H1 (cell line): ENCODE measurements around the gene LRIG2. TPM values are rescaled to one million over a fixed set of nuclear protein-coding genes. Genes with fewer than 3 reads are reported as not detected.

Experiments
- CTCF ChIA-PET: fragments of 300-600 bp; sonication (Branson Sonifier 250); formaldehyde crosslinking; loops from one replicate; lab custom pipeline; 2021; ENCODE audit not compliant: partially characterized antibody; lab: Charles Lee
- POLR2A ChIA-PET: fragments of 300-600 bp; sonication (Branson Sonifier 250); formaldehyde crosslinking; loops from one replicate; lab custom pipeline; 2021; ENCODE audit warnings: inconsistent platforms; ENCODE audit not compliant: partially characterized antibody; lab: Charles Lee
- DNase-seq, 2 experiments: peaks; one replicate each; pipeline versions ENCODE4 v3.0.0 to v3.0.0-alpha.2; 2010 to 2022; ENCODE audit warnings: low spot score in 2 of 2, low read depth in 1 of 2, mixed read lengths in 1 of 2
- FAIRE-seq: peaks from 2 replicates; lab custom pipeline; 2011; peaks lifted over from hg19 to GRCh38; lab: Jason Lieb, UNC
- H2AFZ ChIP-seq: 2 replicates; pipeline ENCODE4 v1.8.1; 2012; ENCODE audit warnings: low read length, inconsistent platforms
- H2AK5ac ChIP-seq: 2 replicates; pipeline ENCODE4 v1.6.1; 2013; ENCODE audit warnings: low read depth, low read length
- H2BK120ac ChIP-seq: replicated peaks from 2 replicates; pipeline ENCODE3; 2013; ENCODE audit warnings: low read depth, low read length, inconsistent platforms
- H2BK12ac ChIP-seq: 2 replicates; pipeline ENCODE4 v1.6.1; 2013; ENCODE audit warnings: low read depth, low read length
- H2BK15ac ChIP-seq: 2 replicates; pipeline ENCODE4 v1.6.1; 2013; ENCODE audit warnings: low read length
- H2BK20ac ChIP-seq: 2 replicates; pipeline ENCODE4 v1.6.1; 2013; ENCODE audit warnings: low read length
- H2BK5ac ChIP-seq: 2 replicates; pipeline ENCODE4 v1.6.1; 2013; ENCODE audit warnings: low read depth, low read length
- H3K14ac ChIP-seq: 2 replicates; pipeline ENCODE4 v1.6.1; 2013; ENCODE audit warnings: inconsistent platforms; ENCODE audit not compliant: insufficient read length
- H3K18ac ChIP-seq: 2 replicates; pipeline ENCODE4 v1.6.1; 2013; ENCODE audit warnings: low read length; ENCODE audit errors: extremely low read depth
- H3K23ac ChIP-seq: 2 replicates; pipeline ENCODE4 v1.6.1; 2013; ENCODE audit warnings: inconsistent platforms; ENCODE audit not compliant: insufficient read length
- H3K23me2 ChIP-seq: 2 replicates; pipeline ENCODE4 v1.6.1; 2013; ENCODE audit warnings: low read depth, low read length
- H3K27ac ChIP-seq: 2 replicates; pipeline ENCODE4 v1.6.1; 2011; ENCODE audit warnings: low read depth, low read length, inconsistent platforms
- H3K27me3 ChIP-seq, 4 experiments: replicated peaks in 1 of 4; 1 replicate in 1 of 4; 2 replicates in 3 of 4; pipeline versions ENCODE4 v1.6.1 to v1.8.1; 2011 to 2013; ENCODE audit warnings: low read length in 3 of 4, mild to moderate bottlenecking in 3 of 4, inconsistent platforms in 2 of 4, mixed read lengths in 2 of 4, moderate library complexity in 1 of 4; ENCODE audit not compliant: control insufficient read depth in 3 of 4, insufficient read depth in 3 of 4; ENCODE audit errors: extremely low read depth in 1 of 4
- H3K36me3 ChIP-seq, 4 experiments: 2 replicates each; pipeline versions ENCODE4 v1.6.1 to v1.8.1; 2011 to 2013; ENCODE audit warnings: mild to moderate bottlenecking in 4 of 4, low read length in 3 of 4, moderate library complexity in 2 of 4, control low read depth in 1 of 4, inconsistent platforms in 1 of 4; ENCODE audit not compliant: insufficient read depth in 4 of 4, control insufficient read depth in 2 of 4
- H3K4ac ChIP-seq: replicated peaks from 2 replicates; pipeline ENCODE3; 2013; ENCODE audit warnings: low read length, low read depth, mixed read lengths, inconsistent platforms; ENCODE audit not compliant: insufficient read length
- H3K4me1 ChIP-seq, 4 experiments: replicated peaks in 1 of 4; 1 replicate in 1 of 4; 2 replicates in 3 of 4; pipeline versions ENCODE4 v1.6.1 to v1.8.1; 2011 to 2013; ENCODE audit warnings: low read length in 3 of 4, inconsistent platforms in 2 of 4, mixed read lengths in 1 of 4; ENCODE audit not compliant: insufficient read depth in 4 of 4, control insufficient read depth in 3 of 4
- H3K4me2 ChIP-seq, 2 experiments: 2 replicates each; pipeline versions ENCODE4 v1.6.1 to v1.8.1; 2011 to 2013; ENCODE audit warnings: low read depth in 2 of 2, low read length in 2 of 2, control low read depth in 1 of 2, inconsistent platforms in 1 of 2, mild to moderate bottlenecking in 1 of 2; ENCODE audit not compliant: insufficient read depth in 1 of 2
- H3K4me3 ChIP-seq, 4 experiments: fragments of 200-600, 300-600 bp in 1 of 4; sonication (generic), shearing (Covaris generic), sonication (Bioruptor Twin) in 1 of 4; 2 replicates each; pipeline versions ENCODE4 v1.5.1 to v1.8.1; 2011 to 2016; ENCODE audit warnings: low read length in 4 of 4, low read depth in 3 of 4, control low read depth in 2 of 4, inconsistent platforms in 2 of 4, mild to moderate bottlenecking in 2 of 4, mixed read lengths in 1 of 4, moderate library complexity in 1 of 4; ENCODE audit not compliant: insufficient read depth in 2 of 4; ENCODE audit errors: extremely low read depth in 1 of 4
- H3K56ac ChIP-seq: replicated peaks from 2 replicates; pipeline ENCODE3; 2013; ENCODE audit warnings: low read depth, mild to moderate bottlenecking, mixed read lengths, low read length, inconsistent platforms; ENCODE audit not compliant: insufficient read length
- H3K79me1 ChIP-seq: 2 replicates; pipeline ENCODE4 v1.6.1; 2013; ENCODE audit warnings: low read depth, low read length, control low read depth
- H3K79me2 ChIP-seq, 2 experiments: 2 replicates each; pipeline versions ENCODE4 v1.6.1 to v1.8.1; 2012 to 2013; ENCODE audit warnings: low read length in 2 of 2, mild to moderate bottlenecking in 2 of 2, inconsistent platforms in 1 of 2; ENCODE audit not compliant: insufficient read depth in 2 of 2, control insufficient read depth in 1 of 2
- H3K9ac ChIP-seq, 4 experiments: replicated peaks in 1 of 4; 1 replicate in 1 of 4; 2 replicates in 3 of 4; pipeline versions ENCODE4 v1.6.1 to v1.8.1; 2011 to 2013; ENCODE audit warnings: low read depth in 3 of 4, low read length in 3 of 4, control low read depth in 2 of 4, mild to moderate bottlenecking in 2 of 4, moderate library complexity in 2 of 4, inconsistent platforms in 1 of 4; ENCODE audit errors: extremely low read depth in 1 of 4
- H3K9me3 ChIP-seq, 2 experiments: 2 replicates each; pipeline versions ENCODE4 v1.6.1 to v1.8.1; 2012 to 2013; ENCODE audit warnings: mild to moderate bottlenecking in 2 of 2, moderate library complexity in 2 of 2, control low read depth in 1 of 2, inconsistent platforms in 1 of 2, low read depth in 1 of 2, low read length in 1 of 2, mixed read lengths in 1 of 2; ENCODE audit not compliant: insufficient read depth in 2 of 2
- H4K20me1 ChIP-seq, 2 experiments: replicated peaks in 1 of 2; 2 replicates each; pipeline versions ENCODE3 to v1.8.1; 2011 to 2013; ENCODE audit warnings: inconsistent platforms in 2 of 2, low read length in 2 of 2, mild to moderate bottlenecking in 1 of 2; ENCODE audit not compliant: insufficient read depth in 2 of 2, control insufficient read depth in 1 of 2
- H4K5ac ChIP-seq: 2 replicates; pipeline ENCODE4 v1.6.1; 2013; ENCODE audit warnings: low read length, low read depth, mixed read lengths, inconsistent platforms; ENCODE audit not compliant: insufficient read length
- H4K8ac ChIP-seq: 2 replicates; pipeline ENCODE4 v1.8.0; 2013; ENCODE audit warnings: mild to moderate bottlenecking, moderate library complexity, low read length, inconsistent platforms; ENCODE audit not compliant: insufficient read depth; ENCODE audit errors: extremely low read depth
- H4K91ac ChIP-seq: replicated peaks from 2 replicates; pipeline ENCODE3; 2013; ENCODE audit warnings: low read length, mixed read lengths, inconsistent platforms; ENCODE audit not compliant: insufficient read length
- BACH1 ChIP-seq: IDR thresholded peaks from 2 replicates; pipeline ENCODE4 v1.6.1; 2012; ENCODE audit warnings: low read length, improper control_type of control experiment
- CBX5 ChIP-seq: fragments of 300-800, 300-1000 bp; sonication (generic); IDR thresholded peaks from 2 replicates; pipeline ENCODE4 v1.7.1; 2016; ENCODE audit warnings: antibody characterized with exemption, low read length, low read depth
- CTBP2 ChIP-seq: IDR thresholded peaks from 2 replicates; pipeline ENCODE4 v1.7.0; 2011; ENCODE audit warnings: borderline replicate concordance, mild to moderate bottlenecking, moderate library complexity, mixed read lengths, low read length; ENCODE audit not compliant: insufficient read depth, insufficient read length
- EGR1 ChIP-seq: IDR thresholded peaks from 2 replicates; pipeline ENCODE4 v1.6.1; 2011; ENCODE audit warnings: low read depth, low read length, borderline replicate concordance
- KDM5A ChIP-seq: fragments of 200-600 bp; IDR thresholded peaks from 2 replicates; pipeline ENCODE4 v1.7.1; 2012; ENCODE audit warnings: mild to moderate bottlenecking, low read length, inconsistent platforms, mixed read lengths
- SAP30 ChIP-seq: fragments of 300-600 bp; sonication (generic); IDR thresholded peaks from 2 replicates; pipeline ENCODE4 v1.7.1; 2012; ENCODE audit warnings: low read length, moderate library complexity, mild to moderate bottlenecking, inconsistent platforms; ENCODE audit not compliant: insufficient read depth, insufficient replicate concordance
- SIRT6 ChIP-seq: IDR thresholded peaks from one replicate; pipeline ENCODE4 v1.7.1; 2012; ENCODE audit warnings: low read length, inconsistent platforms
- SUZ12 ChIP-seq: fragments of 200-600 bp; sonication (generic); IDR thresholded peaks from 2 replicates; pipeline ENCODE4 v1.6.1; 2012; ENCODE audit warnings: mild to moderate bottlenecking, inconsistent platforms, low read length, moderate library complexity, mixed read lengths
- TAF7 ChIP-seq: optimal IDR thresholded peaks from 2 replicates; pipeline ENCODE3; 2011; ENCODE audit warnings: low read depth, mild to moderate bottlenecking, inconsistent platforms, low read length, moderate library complexity, borderline replicate concordance
- WGBS, 2 experiments: shearing (Covaris generic) in 1 of 2; methylation state at CpG; one replicate each; pipeline versions ENCODE4 v1.1.6 to v1.1.7; 2013 to 2015; ENCODE audit warnings: low lambda C conversion rate in 2 of 2, mixed read lengths in 2 of 2, inconsistent platforms in 1 of 2, low coverage in 1 of 2, missing lambda C conversion rate in 1 of 2; ENCODE audit not compliant: insufficient replicate concordance in 2 of 2, insufficient coverage in 1 of 2, insufficient read length in 1 of 2; ENCODE audit errors: extremely low coverage in 1 of 2, missing lambda C conversion rate in 1 of 2; 5-methylcytosine and 5-hydroxymethylcytosine counted together
- polyA plus RNA-seq, 7 experiments: library from polyadenylated mRNA; depleted of rRNA in 3 of 7; stranded (reverse) in 5 of 7; unstranded in 2 of 7; fragments of >200 nt in 5 of 7; fragments of 200-250 nt in 2 of 7; gene quantifications; 1 replicate in 5 of 7; 2 replicates in 1 of 7; 4 replicates in 1 of 7; pipeline versions ENCODE4 v1.2.1 to v1.2.3, GENCODE V29; 2011 to 2013; ENCODE audit warnings: missing spikeins in 2 of 7, mixed read lengths in 2 of 7
- total RNA-seq: library from RNA; stranded (reverse); fragmentation: NEBNext Ultra II Directional; extraction: Animal tissue kit (Norgen Biotek cat#: 25700); gene quantifications from 2 replicates; pipeline ENCODE4 v1.2.1, GENCODE V29; 2021

The LRIG2 gene
- total and polyA plus RNA-seq, 2 of the 8 experiments (the other 6 are each of a cell fraction or from before 2014, with no cell fraction given) = 16.2 to 20.9 TPM

DNA sequence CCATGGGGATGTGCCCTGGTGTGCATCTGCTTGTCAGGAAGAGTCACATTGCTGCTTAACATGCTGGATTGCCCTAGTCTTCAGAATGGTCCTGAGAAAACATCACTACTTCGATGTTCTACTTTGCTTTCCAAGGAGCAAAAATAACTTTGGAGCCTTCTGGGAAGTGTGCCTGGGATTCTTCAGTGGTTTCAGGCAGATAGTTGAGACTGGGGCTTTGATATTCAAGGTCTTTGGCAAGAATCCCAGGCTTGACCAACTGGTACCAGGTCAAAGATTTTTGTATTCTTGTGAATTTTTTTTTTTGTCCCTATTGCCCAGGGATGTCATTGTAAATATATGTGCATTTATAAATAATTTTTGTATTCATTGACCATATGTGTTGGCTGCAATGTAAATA, 51.4 kb downstream of the LRIG2 start:
- no peaks in the 10 kb centered on the region for H3K79me1 ChIP-seq
- no peak overlapping the region for H2BK120ac ChIP-seq
- no peak overlapping the region for H3K23ac ChIP-seq
- TF ChIP-seq EGR1 (no peak), TAF7 (no peak), KDM5A (no peak), SUZ12 (no peak), SAP30 (no peak), SIRT6 (no peak), CBX5 (no peak), BACH1 (no peak), CTBP2 (no peak)
- H2BK20ac ChIP-seq = no peak overlapping the region
- H4K8ac ChIP-seq = no peak overlapping the region
- H3K27ac ChIP-seq = no peak overlapping the region
- FAIRE-seq (no peak), DNase-seq (no peak)
- H4K5ac ChIP-seq = no peak overlapping the region
- no peaks in the 10 kb centered on the region for H3K27me3 ChIP-seq
- no peak overlapping the region for H3K4me2 ChIP-seq
- H3K4me3 ChIP-seq = no peak overlapping the region
- no peak overlapping the region for H3K18ac ChIP-seq
- no peak overlapping the region for H2BK15ac ChIP-seq
- H3K79me2 ChIP-seq = no peaks in the 10 kb centered on the region
- WGBS, 2 experiments = 93% methylated on average over 1 of the region's 1 CpG; no CpG with 5 or more reads in 1 of the 2 experiments
- H3K23me2 ChIP-seq = no peaks in the 10 kb centered on the region
- no peak overlapping the region for H4K91ac ChIP-seq
- no peak overlapping the region for H2BK5ac ChIP-seq
- peaks cover 0 to 2% of the 10 kb centered on the region in 2 experiments for H4K20me1 ChIP-seq
- H3K4me1 ChIP-seq = no peaks in the 10 kb centered on the region; a peak in 1 of 7 replicates
- H3K9ac ChIP-seq = no peak overlapping the region
- H3K56ac ChIP-seq = no peak overlapping the region
- H3K14ac ChIP-seq = no peak overlapping the region
- no peak overlapping the region for H3K4ac ChIP-seq
- no peak overlapping the region for H2AK5ac ChIP-seq
- no peak overlapping the region for H2AFZ ChIP-seq
- ChIA-PET POLR2A (no interaction called here), CTCF (no interaction called here)
- H3K9me3 ChIP-seq = no peaks in the 10 kb centered on the region
- no peak overlapping the region for H2BK12ac ChIP-seq
- peaks cover 13 to 75% (median 50%) of the 10 kb centered on the region in 4 experiments for H3K36me3 ChIP-seq
